GM19351 (cell line): ENCODE measurements around the gene MYH11.

Experiments
- ATAC-seq: cut with Tn5 transposase; IDR thresholded peaks from one replicate; pipeline ENCODE4 v1.9.1; 2021; ENCODE audit warnings: mild to moderate bottlenecking, moderate library complexity; ENCODE audit not compliant: unreplicated experiment

MYH11 gene

DNA sequence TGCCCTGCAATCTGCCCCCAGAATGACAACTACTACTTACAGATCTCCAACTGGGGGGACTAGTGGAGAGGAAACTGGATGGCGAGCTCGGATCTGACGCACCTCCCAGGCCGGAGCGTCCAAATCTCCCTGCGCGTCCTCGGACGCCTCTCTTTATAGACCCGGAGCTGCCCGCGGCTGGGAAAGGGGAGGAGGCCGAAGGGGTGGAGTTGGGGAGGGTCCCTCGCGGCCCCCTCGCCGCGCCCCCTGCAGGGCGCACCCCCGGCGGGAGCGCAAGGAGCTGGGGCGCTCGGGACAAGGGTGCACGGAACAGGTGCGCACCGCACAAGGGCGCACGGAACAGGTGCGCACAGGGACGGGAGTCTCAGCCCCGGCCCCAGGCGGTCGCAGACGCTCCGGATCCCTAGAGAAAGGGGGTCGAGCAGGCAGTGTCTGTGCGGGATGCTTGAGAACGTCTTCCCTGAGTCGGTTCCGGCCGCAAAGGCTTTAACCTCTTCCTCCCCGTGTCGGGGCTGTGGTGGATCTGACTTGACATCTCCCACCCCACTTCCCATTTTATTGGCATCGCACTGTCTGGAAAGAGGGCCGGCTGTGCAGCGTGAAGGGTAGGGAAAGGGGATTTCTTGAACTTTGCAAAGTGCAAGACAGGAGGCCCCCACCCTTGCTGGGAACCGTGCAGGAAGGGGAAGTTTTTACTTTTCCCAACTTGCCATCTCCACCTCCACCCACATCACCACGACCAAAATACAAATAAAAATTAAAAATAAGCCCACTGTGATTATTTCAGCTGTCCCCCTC is at the start of gene MYH11:
TSS of gene MYH11 (minus strand) at position 128 of the 798 bp plus-strand sequence. CDS start 18,776 bp downstream, outside the sequence.
- ATAC-seq = no peak

DNA sequence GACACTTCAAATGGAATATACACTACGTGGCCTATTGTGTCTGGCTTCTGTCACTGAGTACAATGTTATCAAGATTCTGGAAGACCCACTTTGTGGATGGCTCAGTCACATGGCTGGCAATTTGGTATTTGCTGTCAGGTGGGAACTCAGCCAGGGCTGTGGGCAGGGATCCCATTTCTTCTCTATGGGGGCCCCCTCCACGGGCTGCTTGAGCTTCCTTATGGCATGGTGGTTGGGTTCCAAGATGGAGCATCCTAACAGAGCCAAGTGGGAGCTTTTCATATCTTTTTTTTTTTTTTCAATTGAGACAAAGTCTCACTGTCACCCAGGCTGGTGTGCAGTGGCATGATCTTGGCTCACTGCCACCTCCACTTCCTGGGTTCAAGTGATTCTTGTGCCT is 49.6 kb upstream of the MYH11 start:
- no peak for ATAC-seq

DNA sequence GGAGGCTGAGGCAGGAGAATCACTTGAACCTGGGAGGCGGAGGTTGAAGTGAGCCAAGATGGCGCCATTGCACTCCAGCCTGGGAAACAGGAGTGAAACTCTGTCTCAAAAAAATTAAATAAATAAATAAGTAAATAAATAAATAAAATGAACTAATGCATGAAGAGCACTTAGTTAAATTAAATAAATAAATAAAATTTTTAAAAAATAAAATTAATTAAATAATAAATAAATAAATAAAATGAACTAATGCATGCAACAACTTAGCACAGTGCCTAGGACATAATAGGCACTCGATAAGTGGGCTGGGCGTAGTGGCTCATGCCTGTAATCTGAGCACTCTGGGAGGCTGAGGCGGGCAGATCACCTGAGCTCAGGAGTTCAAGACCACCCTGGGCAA is 47.1 kb upstream of the MYH11 start:
- ATAC-seq = no peak

DNA sequence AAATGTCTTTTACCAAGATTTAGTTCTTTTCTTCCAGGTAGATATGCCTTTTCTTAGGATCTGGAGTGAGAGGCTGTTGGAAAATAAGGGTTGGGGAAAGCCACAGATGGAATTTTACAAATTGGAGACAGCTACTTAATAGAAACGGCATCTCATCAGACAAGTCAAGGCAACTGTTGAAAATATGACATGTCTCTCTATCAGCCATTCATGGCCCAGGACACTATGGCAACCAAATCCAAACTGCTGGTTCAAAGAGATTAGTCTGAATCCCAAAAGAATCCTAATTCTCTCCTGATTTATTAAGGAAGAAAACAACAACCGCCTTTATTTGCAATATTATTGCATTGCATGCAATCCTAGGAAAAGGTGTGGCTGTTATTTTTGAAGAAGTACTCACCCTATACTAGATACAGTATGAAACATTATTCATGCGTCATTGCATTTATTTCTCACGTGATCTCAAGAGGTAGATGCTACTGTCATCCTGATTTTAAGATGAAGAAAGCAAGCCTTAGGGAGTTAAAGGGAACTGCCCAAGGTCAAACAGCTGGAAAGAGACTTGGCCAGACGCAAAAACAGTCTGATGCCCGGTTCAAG is 44.2 kb upstream of the MYH11 start:
- ATAC-seq = no peak

DNA sequence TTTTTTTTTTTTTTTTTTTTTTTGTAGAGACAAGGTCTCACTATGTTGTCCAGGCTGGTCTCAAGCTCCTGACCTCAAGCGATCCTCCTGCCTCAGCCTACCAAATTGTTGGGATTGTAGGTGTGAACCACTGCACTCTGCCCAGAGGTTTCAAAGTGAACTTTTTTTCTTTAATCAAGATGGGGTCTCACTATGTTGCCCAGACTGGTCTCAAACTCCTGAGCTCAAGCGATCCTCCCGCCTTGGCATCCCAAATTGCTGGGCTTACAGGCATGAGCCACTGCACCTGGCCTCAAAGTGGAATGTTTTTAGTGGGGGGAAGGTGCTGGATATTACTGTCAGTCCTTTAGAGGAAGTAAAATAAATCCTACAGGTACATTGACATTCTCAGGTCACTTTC is 43.5 kb upstream of the MYH11 start:
- ATAC-seq = no peak

DNA sequence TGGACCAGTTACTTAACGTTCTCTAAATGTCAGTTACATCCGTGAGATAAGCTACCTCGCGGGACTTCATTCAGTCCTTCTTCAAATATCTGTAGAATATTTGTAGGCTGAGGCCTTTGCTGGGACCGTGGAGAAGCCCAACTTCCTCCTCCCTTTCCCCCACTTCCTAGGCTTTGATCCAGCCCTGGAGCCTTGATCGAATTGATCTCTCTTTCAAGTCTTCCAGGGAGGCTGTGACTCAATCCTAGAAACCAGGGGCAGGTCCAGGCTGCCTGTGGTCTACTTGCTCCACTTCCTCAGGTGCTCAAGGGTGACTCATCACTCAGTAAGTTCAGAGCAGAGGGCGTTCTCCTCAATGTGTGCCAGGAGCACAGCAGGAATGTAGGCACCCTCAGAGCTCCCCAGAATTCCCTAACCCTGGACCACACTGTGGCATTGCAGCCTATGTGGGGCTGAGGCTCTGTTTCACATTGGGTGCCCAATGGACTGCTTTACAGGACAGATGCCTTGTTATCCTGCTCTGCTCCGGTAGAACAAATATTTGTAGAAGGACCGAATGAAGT is 42.8 kb upstream of the MYH11 start:
- peak; percentile 79 for ATAC-seq

DNA sequence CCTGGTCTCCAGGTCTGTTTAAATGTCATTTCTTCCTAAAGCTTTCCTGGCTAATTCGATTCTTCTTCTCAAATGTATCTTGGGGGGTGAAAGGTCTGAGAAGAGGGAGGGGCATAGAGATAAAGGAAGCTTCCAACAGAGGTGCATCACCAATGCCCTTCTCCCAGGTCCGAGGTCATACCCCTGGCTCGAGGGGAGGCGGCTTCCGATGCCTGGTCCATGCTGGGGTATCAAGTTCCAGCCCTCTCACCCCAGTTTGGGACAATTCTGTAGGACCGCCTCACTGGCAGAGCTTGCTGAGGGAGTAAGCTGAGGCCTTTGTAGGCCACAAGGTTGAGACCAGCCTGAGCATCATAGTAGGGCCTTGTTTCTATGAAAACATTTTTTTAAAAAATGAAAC is 41.8 kb upstream of the MYH11 start:
- ATAC-seq = no peak

DNA sequence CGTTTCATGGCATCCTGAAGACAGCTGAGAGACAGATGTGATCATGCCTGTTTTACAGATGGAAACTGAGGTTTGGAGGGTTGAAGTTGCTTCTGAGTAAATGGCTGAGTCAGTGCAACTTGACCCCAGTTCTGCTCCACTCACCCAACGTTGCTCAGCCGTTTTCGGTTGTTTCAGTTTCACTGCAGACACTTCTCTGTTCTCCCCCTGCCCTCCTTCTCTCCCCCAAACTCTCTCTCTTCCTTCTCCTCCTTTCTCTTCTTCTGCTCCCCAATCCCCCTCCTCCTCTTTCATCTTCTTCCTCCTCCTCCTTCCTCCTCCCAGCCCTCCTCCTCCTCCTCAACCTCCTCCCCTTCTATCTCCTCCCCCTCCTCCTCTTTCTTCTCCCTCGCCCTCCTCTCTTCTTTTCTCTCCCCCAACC is 41.0 kb upstream of the MYH11 start:
- peak; percentile 63 for ATAC-seq

DNA sequence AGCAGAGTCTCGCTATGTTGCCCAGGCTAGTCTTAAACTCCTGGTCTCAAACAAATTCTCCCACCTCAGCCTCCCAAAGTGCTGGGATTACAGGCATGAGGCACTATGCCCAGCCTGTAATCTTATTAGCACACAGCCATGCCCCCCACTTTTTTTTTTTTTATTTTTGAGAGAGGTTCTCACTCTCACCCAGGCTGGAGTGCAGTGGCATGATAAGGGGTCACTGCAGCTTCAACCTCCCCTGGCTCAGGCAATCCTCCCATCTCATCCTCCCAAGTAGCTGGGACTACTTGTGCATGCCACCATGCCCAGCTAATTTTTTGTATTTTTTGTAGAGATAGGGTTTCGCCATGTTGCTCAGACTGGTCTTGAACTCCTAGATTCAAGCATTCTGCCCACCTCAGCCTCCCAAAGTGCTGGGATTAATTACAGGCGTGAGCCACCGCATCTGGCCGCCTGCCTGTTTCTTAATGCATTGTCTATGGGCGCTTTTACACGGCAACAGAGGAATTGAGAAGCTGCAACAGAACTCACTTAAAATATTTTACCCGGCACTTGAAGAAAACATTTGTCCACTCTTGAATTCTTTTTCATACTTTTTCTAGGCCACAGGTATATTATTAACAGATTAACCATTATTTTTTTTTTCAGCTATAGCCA is 40.4 kb upstream of the MYH11 start:
- ATAC-seq = no peak

DNA sequence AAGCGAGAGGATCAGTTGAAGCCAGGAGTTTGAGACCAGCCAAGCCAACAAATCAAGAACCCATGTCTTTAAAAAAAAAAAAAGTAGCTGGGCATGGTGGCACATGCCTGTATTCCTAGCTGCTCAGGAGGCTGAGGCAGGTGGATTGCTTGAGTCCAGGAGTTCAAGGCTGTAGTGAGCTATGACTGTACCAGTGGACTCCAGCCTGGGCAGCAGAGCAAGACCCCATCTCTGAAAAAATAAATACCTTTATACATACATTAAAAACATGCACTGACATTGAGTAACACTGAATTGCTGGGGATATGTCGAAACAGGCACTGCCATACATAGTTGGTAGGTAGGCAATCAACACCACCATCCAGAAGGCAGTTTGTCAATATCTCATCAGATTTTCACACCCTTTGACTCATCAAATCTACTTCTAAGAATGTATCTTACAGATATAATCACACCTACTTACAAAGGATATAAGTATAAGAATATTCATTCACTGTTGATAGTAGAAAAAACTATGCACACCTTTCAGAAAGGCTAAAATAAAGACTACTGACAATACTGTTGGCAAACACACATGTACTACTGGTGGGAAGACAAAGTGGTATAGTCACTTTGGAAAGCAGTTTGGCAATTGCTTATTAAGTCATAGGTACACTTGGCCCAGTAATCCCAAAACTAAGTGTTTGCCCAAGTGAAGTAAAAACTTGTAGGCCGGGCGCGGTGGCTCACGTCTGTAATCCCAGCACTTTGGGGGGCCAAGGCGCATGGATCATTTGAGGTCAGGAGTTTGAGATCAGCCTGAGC is 37.9 kb upstream of the MYH11 start:
- ATAC-seq = no peak

DNA sequence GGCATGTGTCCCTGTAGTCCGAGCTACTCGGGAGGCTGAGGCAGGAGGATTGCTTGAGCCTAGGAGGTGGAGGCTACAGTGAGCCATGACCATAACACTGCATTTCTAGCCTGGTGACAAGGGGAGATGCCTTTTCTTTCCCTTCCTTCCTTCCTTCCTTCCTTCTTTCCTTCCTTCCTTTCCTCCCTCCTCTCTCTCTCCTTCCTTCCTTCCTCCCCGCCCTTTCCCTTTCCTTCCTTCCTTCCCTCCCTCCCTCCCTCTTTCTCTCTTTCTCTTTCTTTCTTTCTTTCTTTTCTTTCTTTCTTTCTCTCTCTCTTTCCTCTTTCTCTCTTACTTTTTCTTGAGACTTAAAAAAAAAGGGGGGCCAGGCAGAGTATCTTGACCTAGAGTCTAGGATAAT is 34.7 kb upstream of the MYH11 start:
- no peak for ATAC-seq

DNA sequence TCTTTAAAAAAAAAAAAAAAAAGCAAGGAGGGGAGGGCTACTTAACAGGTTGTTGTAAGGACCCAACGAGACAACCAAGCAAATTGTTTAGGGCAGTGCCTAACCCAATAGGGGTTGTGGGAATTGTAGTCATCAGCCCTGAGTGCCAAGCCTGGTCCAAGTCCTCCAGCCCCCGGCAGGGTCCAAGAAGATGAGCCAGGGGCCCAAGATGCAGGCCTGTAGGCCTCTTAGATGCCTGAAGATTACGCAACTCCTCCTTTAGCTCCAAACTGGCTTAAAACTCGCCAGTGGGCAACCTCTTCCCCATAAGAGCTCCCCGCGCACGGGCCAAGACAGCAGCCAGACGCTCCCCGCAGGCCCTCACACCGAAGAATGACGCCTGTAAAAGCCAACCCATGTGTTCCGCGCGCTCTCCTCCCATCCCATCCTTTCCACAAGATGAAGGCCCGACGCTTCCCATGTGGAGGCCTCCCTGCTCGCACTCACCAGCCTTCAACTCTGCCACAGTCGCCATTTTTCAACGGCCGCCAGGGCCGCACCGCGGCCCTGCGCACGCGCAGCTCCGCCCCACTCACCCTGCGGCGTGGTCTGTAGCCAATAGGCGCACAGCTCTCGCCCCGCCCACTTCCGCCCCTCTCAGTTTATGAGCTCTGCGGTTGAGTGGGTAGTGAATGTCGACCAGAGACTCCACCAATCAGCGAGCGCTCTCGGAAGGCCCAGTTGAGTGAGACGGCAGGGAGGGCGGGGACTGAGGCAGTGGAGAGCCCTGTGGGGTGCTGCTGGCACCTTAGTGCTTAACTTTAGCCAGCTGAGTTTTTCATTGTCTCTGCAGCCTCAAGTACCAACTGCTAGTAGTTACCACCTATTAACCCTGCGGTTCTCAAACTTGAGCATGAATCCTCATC is 31.5 kb upstream of the MYH11 start, which contains the start of gene CEP20:
TSS of gene CEP20 (minus strand) at position 532 of the 905 bp plus-strand sequence. CDS start at position 514, 18 bp downstream.
- peak; percentile 96 for ATAC-seq

DNA sequence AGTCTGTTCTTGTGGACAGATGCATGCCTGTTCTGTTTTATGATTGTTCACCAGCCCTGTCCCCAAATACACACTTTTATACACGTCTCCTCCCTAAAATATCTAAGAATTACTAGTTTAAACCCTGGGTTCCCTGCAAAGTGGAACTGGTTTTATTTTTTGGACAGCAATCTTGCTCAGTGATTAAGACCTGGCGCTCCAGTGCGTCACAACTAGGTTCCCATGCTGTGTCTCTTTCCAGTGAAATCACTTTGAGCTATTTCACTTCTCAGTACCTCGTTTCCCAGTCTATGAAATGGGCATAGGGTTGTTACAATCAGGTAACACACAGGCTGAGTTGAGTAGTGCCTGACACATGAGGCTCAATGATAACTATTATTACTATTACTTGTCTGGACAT is 30.5 kb upstream of the MYH11 start:
- no peak for ATAC-seq

DNA sequence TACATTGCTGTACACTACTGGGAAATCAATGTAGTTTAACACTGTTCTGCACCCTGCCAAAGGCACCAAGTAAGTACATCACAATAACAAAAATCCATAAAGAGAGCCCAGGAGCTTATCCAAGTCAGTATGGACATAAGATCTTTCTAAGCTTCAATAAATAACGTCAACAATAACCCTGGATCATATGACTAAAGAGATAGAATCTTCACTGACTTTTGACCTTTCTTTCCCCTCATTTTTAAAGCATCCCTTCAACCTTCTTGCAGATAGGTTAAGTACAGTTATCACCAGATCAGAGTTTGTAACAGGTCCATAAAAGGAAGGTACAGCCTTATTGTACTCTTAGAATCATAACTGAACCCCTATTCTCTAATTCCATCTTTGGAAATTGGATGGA is 29.2 kb upstream of the MYH11 start:
- ATAC-seq = no peak

DNA sequence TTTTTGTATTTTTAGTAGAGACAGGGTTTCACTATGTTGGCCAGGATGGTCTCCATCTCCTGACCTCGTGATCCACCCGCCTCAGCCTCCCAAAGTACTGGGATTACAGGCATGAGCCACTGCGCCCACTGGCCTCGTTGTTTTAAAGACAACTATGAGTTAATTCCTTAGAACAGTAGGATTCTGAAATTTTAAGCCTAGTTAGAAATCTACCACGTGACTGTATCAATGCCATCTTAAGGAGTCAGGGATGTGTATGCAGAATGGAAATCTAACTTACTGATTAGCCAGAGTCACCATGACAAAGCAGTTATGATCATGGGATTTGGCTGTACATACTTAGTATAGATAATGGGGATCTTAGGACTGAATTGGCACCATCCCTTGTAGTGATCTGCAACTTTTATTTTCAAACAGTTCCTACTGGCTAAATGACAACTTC is 28.8 kb upstream of the MYH11 start:
- no peak for ATAC-seq

DNA sequence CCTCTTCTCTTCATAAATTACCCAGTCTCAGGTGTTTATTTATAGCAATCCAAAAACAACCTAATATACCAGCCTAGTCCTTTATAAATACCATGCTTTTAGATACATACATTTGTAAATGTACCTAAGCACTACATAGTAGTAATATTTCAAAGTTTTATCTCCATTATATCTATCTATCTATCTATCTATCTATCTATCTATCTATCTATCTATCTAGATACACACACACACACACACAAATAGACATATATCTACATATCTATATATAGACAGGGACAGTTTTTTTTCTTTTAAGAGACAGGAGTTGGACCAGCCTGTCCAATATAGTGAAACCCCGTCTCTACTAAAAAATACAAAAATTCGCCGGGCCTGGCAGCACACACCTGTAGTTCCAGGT is 25.7 kb upstream of the MYH11 start:
- no peak for ATAC-seq

DNA sequence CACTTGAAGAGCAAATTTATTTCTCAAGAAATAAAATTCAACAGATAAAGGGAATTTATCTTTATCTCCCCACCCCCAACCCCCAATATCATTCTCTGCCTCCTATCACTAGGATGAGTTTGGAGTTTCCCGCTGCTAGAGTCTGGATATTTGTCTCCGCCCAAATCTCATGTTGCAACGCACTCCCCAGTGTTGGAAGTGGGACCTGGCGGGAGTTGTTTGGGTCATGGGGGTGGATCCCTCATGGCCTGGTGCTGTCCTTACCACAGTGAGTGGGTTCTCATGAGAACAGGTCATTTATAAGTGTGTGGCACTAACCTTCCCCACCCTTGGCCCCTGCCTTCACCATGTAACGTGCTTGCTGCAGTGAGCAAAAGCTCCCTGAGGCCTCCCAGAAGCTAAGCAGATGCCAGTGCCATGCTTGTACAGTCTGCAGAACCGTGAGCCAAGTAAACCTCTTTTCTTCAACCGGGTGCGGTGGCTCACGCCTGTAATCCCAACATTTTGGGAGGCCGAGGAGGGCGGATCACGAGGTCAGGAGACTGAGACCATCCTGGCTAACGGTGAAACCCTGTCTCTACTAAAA is 25.1 kb upstream of the MYH11 start:
- no peak for ATAC-seq

DNA sequence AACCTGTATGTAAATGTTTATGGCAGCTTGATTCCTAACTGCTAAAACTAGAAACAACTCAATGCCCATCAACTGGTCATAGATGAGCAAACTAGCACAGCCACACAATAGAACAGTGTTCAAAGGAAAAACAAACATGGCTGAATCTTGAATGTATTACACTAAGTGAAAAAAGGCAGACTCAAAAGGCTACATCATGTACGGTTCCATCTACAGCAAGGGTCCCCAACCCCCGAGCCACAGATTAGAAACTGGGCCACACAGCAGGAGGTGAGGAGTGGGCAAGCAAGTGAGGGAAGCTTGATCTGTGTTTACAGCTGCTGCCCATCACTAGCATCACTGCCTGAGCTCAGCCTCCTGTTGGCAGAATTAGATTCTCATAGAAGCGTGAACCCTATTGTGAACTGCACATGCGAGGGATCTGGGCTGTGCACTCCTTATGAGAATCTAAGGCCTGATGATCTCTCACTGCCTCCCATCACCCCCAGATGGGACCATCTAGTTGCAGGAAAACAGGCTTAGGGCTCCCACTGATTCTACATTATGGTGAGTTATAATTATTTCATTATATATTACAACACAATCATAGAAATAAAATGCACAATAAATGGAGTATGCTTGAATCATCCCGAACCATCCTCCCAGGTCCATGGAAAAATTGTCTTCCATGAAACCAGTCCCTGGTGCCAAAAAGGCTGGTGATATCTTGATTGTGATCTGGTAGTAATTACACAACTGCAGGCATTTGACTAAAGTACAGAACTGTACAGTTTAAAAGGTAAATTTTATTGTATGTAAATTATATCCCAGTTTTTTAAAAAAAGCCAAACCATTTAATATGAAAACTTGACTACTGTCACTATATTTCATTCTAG is 23.8 kb upstream of the MYH11 start:
- ATAC-seq = no peak
